MM.1S (cell line): Measurements from ENCODE around the gene SLC9A1.

Experiments used
- DNase-seq: peaks from one replicate; pipeline ENCODE4 v3.0.0-alpha.2; 2015
- H2AFZ ChIP-seq: fragments of 300-600 bp; sonication (generic); 2 replicates; pipeline ENCODE4 v1.6.0; 2016; ENCODE audit warnings: antibody characterized with exemption, low read length
- H3F3A ChIP-seq: fragments of 300-600 bp; sonication (generic); 2 replicates; pipeline ENCODE4 v1.6.1; 2016; ENCODE audit warnings: mild to moderate bottlenecking, antibody characterized with exemption, low read length, moderate library complexity, mixed read lengths; ENCODE audit not compliant: insufficient read depth
- H3K27ac ChIP-seq: fragments of 300-600 bp; sonication (generic); 2 replicates; pipeline ENCODE4 v1.5.1; 2016; ENCODE audit warnings: mild to moderate bottlenecking, low read length
- H3K27me3 ChIP-seq: fragments of 300-600 bp; sonication (generic); replicated peaks from 2 replicates; pipeline ENCODE4 v1.6.0; 2016; ENCODE audit warnings: low read length; ENCODE audit not compliant: insufficient read depth
- H3K36me3 ChIP-seq: fragments of 300-600 bp; sonication (generic); replicated peaks from 2 replicates; pipeline ENCODE4 v1.6.1; 2016; ENCODE audit warnings: mild to moderate bottlenecking, low read length, mixed read lengths; ENCODE audit not compliant: insufficient read depth
- H3K4me1 ChIP-seq: fragments of 300-600 bp; sonication (generic); 2 replicates; pipeline ENCODE4 v1.6.1; 2016; ENCODE audit warnings: low read length, mixed read lengths
- H3K4me2 ChIP-seq: fragments of 300-600 bp; sonication (generic); 2 replicates; pipeline ENCODE4 v1.6.0; 2016; ENCODE audit warnings: low read depth, low read length
- H3K4me3 ChIP-seq: fragments of 300-600 bp; sonication (generic); 2 replicates; pipeline ENCODE4 v1.5.1; 2016; ENCODE audit warnings: low read length, mixed read lengths
- H3K79me2 ChIP-seq: fragments of 300-600 bp; sonication (generic); 2 replicates; pipeline ENCODE4 v1.6.1; 2016; ENCODE audit warnings: mixed run types, low read length, mixed read lengths
- H3K9ac ChIP-seq: fragments of 300-600 bp; sonication (generic); 2 replicates; pipeline ENCODE4 v1.6.1; 2016; ENCODE audit warnings: low read length, mixed read lengths
- H3K9me2 ChIP-seq: fragments of 300-600 bp; sonication (generic); replicated peaks from 2 replicates; pipeline ENCODE4 v1.6.1; 2016; ENCODE audit warnings: mild to moderate bottlenecking, low read length, mixed read lengths; ENCODE audit not compliant: insufficient read depth
- H3K9me3 ChIP-seq: fragments of 300-600 bp; sonication (generic); replicated peaks from 2 replicates; pipeline ENCODE4 v1.6.1; 2016; ENCODE audit warnings: mild to moderate bottlenecking, low read length, mixed read lengths; ENCODE audit not compliant: insufficient read depth
- H4K20me1 ChIP-seq: fragments of 300-600 bp; sonication (generic); 2 replicates; pipeline ENCODE4 v1.6.1; 2016; ENCODE audit warnings: mild to moderate bottlenecking, low read length, moderate library complexity, mixed read lengths; ENCODE audit not compliant: insufficient read depth
- CTCF ChIP-seq: fragments of 300-600 bp; sonication (generic); IDR thresholded peaks from 2 replicates; pipeline ENCODE4 v1.5.1; 2016; ENCODE audit warnings: antibody characterized with exemption, low read length, mixed read lengths
- EZH2 ChIP-seq: fragments of 300-600 bp; sonication (generic); optimal IDR thresholded peaks from 2 replicates; pipeline ENCODE3; 2017; ENCODE audit warnings: low read depth, mild to moderate bottlenecking, antibody characterized with exemption, low read length, mixed read lengths
- EZH2phosphoT487 ChIP-seq: fragments of 300-600 bp; sonication (generic); IDR thresholded peaks from 2 replicates; pipeline ENCODE4 v1.6.1; 2018; ENCODE audit warnings: antibody characterized with exemption, low read length

Gene SLC9A1

GRCh38 chr1:27166929-27167328, 12.0 kb upstream of the SLC9A1 start:
- no peak for DNase-seq
- H3K4me3 ChIP-seq = no peak overlapping the region
- H3K79me2 ChIP-seq = no peaks in the 10 kb centered on the region
- no peak overlapping the region for H3K4me2 ChIP-seq
- no peaks in the 10 kb centered on the region for H3K27me3 ChIP-seq
- H3K4me1 ChIP-seq = no peaks in the 10 kb centered on the region
- H3K36me3 ChIP-seq = no peaks in the 10 kb centered on the region
- H3K9me2 ChIP-seq = no peaks in the 10 kb centered on the region
- H4K20me1 ChIP-seq = no peaks in the 10 kb centered on the region
- no peak overlapping the region for H2AFZ ChIP-seq
- TF ChIP-seq CTCF = no peak
- no peak for TF ChIP-seq EZH2
- no peak for TF ChIP-seq EZH2phosphoT487
- no peak overlapping the region for H3K9ac ChIP-seq
- H3K27ac ChIP-seq = no peak overlapping the region
- no peaks in the 10 kb centered on the region for H3F3A ChIP-seq
- no peaks in the 10 kb centered on the region for H3K9me3 ChIP-seq

- no peak for DNase-seq
- H3K4me3 ChIP-seq = no peak overlapping the region
- no peaks in the 10 kb centered on the region for H3K36me3 ChIP-seq
- H3K79me2 ChIP-seq = no peaks in the 10 kb centered on the region
- no peaks in the 10 kb centered on the region for H3K9me2 ChIP-seq
- H3K4me2 ChIP-seq = no peak overlapping the region
- H3K9me3 ChIP-seq = no peaks in the 10 kb centered on the region
- H3F3A ChIP-seq = no peaks in the 10 kb centered on the region
- no peaks in the 10 kb centered on the region for H4K20me1 ChIP-seq
- H3K27ac ChIP-seq = no peak overlapping the region
- H3K9ac ChIP-seq = no peak overlapping the region
- no peaks in the 10 kb centered on the region for H3K27me3 ChIP-seq
- H2AFZ ChIP-seq = no peak overlapping the region
- no peaks in the 10 kb centered on the region for H3K4me1 ChIP-seq
- TF ChIP-seq EZH2phosphoT487 (no peak), CTCF (no peak), EZH2 (no peak)
Measured at GRCh38 chr1:27166351-27166802, 11.5 kb upstream of the SLC9A1 start.

GRCh38 chr1:27163093-27163492, 8.2 kb upstream of the SLC9A1 start:
- Histone ChIP-seq H3K27me3 (no peaks in the 10 kb centered on the region), H3K9me2 (no peaks in the 10 kb centered on the region), H3K9ac (no peak overlapping the region), H3K79me2 (no peaks in the 10 kb centered on the region), H3F3A (no peaks in the 10 kb centered on the region), H2AFZ (no peak overlapping the region), H3K9me3 (no peaks in the 10 kb centered on the region), H3K4me2 (no peak overlapping the region), H3K27ac (no peak overlapping the region), H3K36me3 (no peaks in the 10 kb centered on the region), H3K4me3 (no peak overlapping the region), H3K4me1 (no peaks in the 10 kb centered on the region), H4K20me1 (no peaks in the 10 kb centered on the region)
- DNase-seq = no peak
- TF ChIP-seq EZH2phosphoT487 = no peak

- Histone ChIP-seq H2AFZ (no peak overlapping the region), H3K9ac (no peak overlapping the region), H3K27ac (no peak overlapping the region), H3K9me3 (no peaks in the 10 kb centered on the region), H3K79me2 (no peaks in the 10 kb centered on the region), H3K9me2 (no peaks in the 10 kb centered on the region), H3K4me2 (no peak overlapping the region), H3K36me3 (no peaks in the 10 kb centered on the region), H3F3A (no peaks in the 10 kb centered on the region), H3K4me1 (no peaks in the 10 kb centered on the region), H3K4me3 (no peak overlapping the region), H3K27me3 (no peaks in the 10 kb centered on the region), H4K20me1 (no peaks in the 10 kb centered on the region)
- DNase-seq = no peak
- TF ChIP-seq EZH2 = no peak
- TF ChIP-seq CTCF = no peak
- no peak for TF ChIP-seq EZH2phosphoT487
Measured at GRCh38 chr1:27162090-27162489, 7.2 kb upstream of the SLC9A1 start.
